ENCODE data around the gene L3MBTL3.
A peak's percentile ranks its signal among the peaks of the same experiment; 100 is the strongest.

The L3MBTL3 gene

DNA sequence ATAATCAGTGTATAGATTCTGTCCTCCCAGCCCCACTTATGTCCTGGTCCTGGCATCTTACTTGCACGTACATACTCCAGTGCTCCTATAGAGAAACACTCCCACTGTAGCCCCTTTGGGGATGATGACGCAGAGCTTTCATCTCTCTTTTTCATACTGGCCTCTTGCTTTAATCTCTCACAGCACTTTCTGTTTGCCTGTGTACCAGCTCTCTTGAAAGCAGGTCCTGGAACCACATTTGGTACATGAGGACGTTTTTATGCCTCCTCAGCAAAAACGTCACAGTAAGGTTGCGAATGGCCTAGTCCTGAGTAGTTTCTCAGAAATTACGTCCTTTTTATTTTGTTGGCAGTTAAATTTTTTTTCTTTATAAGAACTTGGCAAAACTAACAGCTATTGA lies 10.8 kb downstream of the L3MBTL3 start:
- peak; percentile 9 for DNase-seq

DNA sequence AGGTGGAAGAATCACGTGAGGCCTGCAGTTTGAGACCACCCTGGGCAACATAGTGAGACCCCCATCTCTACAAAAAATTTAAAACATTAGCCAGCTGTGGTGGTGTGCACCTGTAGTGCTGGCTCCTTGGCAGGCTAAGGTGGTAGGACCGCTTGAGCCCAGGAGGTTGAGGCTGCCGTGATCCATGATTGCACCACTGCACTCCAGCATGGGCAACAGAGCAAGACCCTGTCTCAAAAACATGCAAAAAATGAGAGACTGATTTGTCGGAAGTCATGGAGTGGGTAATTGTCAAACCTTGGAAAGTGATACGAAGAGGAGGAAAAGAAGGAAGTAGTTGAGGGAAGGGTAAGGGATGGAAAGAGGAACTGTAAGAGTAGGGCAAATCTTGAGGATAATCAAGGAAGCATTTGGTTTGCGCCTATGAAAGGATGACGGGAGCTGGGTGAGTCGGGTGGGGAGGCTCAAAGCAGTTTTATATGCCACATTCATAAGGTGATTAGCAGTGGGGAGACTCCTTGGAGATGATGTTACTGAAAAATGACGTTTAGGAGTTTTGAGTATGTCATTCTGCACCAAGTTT lies 14.5 kb downstream of the L3MBTL3 start:
- DNase-seq: no peak

DNA sequence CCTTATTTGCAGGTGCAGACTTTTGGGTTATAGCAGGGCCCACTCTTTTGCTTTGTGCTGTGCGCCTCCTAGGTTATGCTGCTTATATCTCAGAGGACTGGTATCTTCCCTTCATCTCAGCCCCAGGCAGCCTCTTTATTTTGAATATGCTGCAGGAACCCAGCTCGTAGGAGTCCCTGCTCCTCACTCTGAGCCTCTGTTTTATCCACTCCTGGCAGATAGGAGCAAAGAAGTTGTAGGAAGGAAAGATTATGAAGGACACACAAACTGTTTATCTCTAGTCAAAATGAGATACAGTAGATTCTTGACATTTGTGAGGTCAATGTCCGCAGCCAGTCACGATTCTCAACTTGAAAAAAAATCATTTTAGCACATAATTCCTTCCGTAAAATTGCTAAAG lies 15.6 kb downstream of the L3MBTL3 start:
- no peak for DNase-seq

DNA sequence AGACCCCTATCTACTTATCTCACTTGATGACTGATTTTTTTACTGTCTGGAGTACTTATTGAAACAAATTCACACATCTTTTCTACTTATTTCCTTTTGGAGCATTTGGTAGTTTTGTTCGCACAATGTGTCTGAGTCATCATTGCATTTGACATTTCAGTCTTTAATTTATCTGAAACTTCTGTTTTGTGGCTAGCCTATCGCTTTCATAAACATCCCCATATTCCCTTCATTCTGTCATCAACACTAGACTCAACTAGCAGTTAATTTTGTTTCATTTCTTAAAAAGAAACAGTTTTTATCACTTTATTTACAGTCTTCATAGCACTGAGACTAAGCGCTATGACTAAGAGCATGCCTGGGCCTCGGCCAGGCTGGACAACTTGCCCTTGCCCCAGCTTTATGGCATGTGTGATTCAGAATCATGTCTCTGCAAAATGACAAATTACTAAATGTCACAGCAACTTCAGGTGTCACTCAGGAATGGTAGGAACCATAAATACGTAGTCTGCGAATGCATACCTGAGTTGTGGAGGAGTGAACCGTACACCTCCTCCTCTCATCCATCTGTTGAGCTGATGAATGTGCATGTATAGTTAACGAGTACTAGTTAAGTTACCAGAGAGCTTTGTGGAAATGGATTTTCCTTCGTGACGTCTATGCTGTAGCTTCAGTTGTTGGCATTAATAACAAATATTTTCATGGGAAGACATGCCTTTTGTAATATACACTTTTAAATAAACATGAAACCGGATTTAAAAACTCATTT lies 16.2 kb downstream of the L3MBTL3 start:
- DNase-seq: no peak

DNA sequence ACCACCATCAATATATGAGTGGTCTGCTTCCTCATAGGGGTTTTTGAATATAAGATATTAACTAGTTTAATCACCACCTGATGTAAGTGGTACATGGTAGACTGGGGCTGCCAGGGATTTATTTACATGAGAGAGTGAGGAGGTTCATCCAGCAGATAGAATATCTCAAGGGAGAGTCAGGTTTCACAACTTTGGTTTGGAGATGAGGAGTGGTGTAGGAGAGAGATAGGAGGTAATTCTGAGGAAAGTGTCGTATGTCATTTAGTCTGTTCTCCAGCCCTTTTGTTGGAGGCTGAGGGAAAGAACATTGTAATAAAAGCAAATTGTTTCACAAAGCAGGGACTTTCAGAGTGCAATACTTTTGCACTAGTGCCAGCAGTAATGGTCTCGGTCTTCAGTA lies 16.8 kb downstream of the L3MBTL3 start:
- no peak for DNase-seq

DNA sequence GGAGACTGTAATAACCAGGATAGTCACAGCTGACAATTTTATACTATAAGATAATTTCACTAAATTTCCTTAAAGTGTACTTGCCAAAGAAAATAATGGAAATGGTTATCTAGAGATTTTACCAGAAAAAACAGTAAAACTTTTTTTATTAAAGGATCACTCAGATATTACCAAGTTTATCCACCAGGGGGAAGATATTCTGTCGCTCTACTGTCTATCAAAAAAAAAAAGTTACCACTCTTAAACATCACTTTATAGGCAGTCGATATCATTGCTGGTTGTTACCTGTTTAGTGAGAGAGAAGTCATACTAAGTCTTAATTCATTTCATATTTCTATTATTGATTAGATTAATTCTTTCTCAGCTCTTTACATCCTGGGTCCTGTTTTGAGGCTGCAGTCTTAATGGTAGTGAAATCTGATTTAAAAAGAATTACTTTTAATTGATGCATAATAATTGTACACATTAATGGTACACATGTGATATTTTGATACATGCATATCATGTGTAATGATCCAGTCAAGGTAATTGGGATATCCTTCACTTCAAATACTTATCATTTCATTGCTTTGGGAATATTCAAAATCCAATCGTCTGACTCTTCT lies 18.9 kb downstream of the L3MBTL3 start:
- DNase-seq: no peak

DNA sequence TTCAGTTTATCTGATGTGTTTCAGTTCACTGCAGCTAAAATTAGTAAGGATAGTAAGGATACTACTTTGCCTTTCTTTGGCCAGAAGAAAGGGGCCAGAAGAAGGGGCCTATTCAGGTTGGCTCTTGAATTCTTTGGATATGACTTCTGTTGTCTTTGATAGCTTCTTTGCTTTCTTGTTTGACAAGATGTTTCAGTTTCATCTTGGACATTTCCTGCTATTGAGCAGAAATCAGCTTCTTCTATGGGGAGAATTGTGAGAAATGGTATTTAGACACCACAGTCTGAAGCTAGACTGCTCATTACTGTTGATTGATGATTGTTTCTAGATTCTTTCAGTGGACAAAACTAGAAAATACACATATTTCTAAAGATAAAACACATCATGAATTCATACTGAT lies 23.2 kb downstream of the L3MBTL3 start:
- DNase-seq: no peak

DNA sequence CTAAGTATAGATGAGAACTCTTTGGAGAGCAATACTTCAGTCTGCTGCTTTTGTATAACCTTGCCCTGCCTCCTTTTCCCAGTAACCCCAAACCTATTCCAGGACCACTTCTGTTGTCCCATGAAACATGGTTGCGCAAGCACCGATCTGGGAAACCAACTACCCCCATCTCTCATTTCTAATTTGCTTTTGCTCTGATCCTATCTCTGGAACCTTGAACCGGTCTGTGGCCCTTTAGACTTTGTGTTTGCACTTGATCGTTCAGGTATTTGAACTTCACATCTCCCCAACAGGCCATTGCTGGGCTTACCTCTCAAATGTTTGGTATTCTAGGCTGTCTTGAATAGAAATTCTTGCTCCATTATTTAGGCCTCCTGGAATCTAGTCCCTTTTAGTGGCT lies 25.0 kb downstream of the L3MBTL3 start:
- no peak for DNase-seq

DNA sequence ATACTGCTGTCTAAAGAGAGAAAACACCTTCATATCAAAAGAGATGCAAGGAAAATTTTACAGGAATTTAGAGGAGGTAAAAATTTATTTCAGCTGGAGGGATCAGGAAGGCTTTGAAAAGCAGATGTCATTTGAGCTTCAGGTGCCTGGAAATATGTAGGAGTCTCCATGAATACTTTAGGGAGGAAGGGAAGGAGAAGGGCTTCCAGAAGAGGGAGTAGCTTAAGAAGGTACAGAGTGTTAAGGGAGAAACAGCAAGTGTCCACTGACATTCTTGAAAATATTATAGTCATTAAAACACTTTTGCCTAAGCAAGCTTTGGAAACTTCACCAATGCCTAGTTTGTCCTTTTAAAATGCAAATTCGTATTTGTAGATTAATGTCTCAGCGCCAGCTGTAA lies 27.2 kb downstream of the L3MBTL3 start:
- no peak for DNase-seq

DNA sequence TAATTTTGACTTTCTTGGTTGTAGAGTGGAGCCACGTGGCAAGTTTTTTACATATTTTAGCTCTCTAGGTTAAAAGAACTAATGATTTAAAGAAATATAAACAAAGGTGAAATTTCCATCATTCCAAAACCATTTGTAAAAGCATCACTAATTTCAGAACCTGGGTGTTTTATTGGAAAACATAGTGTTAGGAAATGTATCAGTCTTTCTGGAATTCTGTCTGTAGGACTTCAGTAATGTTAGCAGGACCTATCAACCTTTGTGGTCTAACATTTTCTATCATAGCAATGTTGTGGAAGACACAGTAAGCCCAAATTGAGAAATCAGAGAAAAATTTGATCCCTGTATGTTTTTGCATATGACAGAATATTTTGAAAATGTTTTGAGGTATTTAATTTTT lies 28.3 kb downstream of the L3MBTL3 start:
- DNase-seq: no peak

DNA sequence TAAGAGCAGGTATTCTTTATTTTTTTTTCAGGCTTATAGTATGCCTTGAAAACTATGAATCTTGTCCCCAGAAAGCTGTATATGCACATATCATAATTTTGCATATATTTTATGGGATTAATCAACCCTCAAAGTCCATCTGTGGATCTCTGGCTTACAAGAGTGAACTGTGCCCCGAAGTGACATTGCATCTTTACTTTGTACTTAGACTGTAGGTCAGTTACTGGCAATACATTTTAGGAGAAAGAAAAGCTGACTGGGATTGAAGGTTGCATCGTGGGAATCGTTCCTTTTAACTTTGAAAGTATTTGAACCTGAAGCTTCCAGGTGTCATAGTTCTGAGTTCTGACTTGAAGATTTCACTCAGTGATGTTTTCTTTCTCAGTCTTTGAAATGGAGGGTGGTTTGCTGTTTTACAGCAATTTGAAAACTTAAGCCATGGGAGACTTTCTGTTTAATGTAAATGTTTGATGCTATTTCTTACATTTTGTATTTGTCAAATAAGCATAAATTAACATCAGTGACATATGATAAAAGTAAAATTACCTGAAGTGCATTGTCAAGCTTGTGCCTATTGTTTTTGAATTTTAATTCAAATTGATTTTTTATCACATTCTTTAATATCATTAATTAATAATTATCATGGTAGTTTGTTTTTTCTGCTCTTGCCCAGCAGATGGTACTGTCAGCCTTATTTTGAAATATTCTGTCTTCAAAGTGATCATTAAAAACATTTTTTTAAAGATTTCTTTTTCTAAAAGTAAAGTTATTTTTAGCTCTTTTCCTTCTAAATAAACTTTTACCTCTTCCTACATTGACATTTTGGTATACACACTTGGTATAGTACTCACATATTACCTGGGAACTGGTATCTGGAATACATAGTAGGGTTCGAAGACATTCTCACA lies 29.0 kb downstream of the L3MBTL3 start:
- DNase-seq: no peak

DNA sequence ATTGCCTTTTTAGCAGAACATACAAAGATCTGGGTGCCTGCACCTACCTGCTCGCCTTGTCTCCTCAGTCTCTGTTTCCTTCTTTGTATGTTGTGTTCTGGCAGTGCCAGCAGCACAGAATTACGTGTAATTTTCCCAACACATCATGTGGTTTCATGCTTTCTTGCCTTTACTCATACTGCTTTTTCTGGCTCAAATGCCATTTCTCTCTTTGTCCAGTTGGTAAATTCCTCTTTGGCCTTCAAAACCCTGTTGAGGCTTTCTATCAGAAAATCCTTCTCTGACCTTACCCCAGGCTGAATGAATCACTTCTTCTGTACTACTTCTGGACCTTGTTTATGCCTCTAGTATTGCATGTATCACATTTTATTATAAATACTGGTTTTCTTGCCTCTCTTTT lies 31.8 kb downstream of the L3MBTL3 start:
- no peak for DNase-seq

DNA sequence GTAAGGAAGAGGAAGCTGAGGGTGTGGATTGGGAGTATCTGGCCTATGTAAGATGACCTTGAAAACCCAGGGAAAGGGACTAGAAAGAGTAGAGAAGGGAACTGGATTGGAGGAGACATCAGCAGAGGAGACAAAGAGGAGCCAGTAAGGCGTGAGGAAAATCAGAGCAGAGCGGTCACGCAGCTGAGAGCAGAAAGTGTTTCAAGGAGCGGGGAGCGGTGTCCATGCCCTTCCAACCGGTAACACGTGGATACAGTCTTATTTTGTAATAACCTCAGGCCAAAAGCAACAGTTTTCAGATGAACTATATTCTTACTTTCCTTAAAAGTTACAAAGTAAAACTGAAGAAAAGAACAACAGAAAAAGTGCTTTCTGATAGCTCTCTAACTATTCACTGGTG lies 36.3 kb downstream of the L3MBTL3 start:
- no peak for DNase-seq

DNA sequence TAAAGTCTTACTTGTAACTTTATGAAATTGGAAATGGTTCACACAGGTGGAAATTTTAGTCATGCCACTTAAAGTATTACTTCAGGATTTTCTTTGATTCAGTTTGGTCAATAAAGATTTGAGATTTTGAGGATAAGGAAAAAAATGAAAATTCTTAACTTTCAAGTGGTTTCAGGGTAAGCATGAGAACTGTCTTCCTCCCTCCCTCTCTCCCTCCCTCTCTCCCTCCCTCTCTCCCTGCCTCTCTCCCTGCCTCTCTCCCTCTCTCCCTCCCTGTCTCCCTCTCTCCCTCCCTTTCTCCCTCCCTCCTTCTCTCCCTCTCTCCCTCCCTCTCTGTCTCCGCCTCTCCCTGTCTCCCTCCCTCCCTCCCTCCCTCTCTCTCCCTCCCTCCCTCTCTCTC lies 36.9 kb downstream of the L3MBTL3 start:
- no peak for DNase-seq

DNA sequence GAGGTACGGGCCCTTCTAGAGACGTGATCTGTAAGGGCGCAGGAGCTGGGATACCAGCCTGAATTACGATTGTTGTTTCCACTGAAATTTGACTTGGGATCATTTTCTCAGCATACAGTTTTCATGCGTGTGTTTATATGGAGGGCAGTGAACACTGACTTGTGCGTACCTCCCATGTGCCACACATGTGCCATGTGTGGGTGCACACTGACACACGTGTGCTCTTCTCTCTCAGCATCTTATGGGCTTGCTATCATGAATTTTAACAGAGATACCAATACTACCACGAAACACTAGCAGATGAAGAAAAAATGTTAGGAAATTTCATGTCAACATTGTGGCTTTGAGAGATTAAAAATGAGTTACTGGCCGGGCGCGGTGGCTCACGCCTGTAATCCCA lies 39.1 kb downstream of the L3MBTL3 start:
- DNase-seq: no peak

DNA sequence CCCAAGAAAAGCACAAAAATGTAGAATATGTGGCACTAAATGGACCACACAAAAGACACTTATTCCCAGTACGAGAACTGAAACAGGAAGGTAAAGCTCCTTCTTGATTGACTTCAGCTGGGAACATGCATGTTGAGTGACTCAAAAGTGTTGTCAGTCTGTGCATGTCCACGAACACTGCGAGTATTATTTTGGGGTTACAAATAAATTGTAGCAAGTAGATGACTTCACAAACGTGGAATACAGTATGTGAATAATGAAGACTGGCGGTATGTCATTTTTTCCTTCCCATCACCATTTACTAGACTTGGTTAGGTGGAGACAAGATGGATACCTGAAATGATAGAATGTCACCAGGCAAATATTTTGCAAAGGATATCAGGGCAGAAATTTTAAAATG lies 45.4 kb downstream of the L3MBTL3 start:
- DNase-seq: no peak

DNA sequence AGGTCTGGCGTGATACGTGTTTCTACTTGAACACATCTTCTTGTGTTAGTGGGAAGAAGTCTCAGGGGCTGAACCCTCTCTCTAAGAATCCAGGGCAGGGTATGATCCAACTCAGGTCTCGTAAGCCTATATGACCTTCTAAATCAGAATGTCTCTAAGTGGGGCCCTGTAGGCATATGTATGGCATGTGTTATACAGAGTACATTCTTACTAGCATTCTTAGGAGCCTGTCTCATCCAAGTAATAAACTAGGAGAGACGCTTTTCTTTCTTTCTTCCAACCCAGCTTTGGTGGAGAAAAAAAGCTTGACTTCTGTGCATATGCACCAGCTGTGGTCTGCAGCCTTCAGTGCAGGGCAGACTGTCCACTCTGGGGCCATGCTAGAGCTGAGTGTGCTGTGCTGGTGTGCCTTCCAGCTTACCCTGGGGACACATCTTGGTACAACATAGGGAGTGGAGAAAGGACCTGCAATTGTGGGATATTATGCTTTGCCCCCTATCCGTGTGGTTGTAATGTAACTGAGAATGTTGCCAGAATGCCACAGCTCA lies 47.3 kb downstream of the L3MBTL3 start:
- no peak for DNase-seq

DNA sequence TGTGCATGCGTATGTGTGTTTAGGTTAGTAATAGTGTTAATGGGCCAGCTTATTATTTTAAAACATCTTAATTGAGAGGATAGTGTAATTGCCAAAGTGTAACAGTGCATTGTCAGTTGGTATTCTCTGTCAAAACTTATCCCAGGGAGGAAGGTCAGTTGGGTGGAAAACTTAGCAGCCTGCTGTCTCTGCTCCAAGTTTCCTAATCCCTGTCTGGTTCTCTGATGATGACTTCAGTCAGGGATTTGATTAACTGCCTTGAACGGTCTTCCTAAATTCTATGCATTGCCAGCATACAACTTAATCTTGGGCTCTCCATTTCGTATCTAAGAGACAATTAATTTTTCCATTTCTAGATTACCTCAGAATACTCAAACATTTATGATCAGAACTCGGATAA lies 51.1 kb downstream of the L3MBTL3 start:
- no peak for DNase-seq

DNA sequence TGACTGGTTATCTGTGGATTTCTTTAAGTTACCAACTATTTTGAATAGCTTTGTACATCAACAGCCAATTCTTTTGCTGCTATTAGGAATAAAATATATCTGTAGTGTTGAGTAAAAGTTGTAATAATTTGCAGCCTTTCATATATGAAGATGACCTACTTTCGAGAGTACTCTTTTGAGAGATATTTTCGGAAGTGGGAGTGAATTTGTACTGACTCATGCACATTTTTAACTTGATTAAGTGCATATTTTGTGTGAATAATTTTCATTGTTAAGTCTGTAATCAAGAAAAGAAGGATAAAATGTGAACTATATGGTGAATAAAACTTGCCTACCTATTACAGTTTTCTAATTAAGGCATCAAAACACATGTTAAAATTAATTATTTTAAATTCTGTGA lies 51.9 kb downstream of the L3MBTL3 start:
- DNase-seq: no peak

DNA sequence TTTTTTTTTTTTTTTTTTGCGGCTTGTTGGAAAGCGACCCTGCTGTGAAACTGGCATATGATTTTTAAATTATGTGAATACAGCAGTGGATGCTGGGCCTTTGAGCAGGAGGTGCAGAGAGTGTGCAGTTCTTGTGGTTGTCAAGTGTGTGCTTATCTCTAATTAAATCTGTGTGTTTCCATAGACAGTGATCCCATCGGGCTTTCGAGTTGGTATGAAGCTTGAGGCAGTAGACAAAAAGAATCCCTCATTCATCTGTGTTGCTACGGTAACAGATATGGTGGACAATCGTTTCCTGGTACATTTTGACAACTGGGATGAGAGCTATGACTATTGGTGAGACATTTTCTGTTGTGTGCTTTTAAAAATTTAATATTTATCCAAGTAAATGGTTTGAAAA lies 52.4 kb downstream of the L3MBTL3 start:
- DNase-seq: no peak

DNA sequence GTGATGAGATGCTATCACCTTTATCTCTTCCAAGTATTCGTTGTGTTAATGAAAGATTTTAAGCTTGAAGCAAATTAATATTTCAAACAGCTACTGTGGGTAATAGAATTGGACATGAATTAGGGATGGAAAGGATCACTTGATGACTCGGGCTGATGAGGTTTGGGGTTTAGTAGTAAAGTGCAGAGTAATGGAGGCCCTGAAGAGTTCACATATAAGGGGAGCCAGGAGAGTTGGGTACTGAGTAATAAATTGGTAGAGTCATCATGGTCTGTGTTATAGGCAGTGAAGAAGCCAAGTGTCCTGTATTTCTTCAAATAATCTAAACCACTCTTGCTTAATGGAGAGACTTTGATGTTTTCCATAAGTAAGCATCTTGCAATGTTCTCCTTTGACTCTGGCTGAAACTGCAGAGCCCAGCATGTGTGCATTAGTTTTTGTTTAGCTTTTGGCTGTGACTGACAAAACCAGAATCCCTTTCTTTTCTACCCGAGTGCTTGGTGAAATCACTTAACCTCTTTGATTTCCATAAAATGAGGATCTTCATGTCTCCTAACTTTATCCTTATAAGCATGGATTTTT lies 57.6 kb downstream of the L3MBTL3 start:
- DNase-seq: no peak

DNA sequence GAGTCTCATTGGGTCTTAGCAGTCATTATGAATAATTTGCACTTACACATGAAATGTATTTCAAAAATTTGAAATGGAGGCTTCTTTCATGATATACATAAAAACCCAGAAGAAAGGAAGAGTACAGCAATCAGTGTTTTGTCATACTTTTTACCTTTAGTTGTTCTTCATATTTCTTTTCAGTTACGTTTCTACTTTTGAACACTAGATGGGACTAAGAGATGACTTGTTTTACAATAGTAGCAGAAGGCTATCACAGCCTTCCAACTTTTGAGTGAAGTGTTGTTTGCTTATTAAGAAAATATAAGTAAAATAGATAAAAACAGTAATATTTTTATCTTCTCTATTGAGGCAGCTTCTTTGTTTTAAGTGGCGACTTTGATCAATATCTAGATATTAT lies 58.1 kb downstream of the L3MBTL3 start:
- no peak for DNase-seq

DNA sequence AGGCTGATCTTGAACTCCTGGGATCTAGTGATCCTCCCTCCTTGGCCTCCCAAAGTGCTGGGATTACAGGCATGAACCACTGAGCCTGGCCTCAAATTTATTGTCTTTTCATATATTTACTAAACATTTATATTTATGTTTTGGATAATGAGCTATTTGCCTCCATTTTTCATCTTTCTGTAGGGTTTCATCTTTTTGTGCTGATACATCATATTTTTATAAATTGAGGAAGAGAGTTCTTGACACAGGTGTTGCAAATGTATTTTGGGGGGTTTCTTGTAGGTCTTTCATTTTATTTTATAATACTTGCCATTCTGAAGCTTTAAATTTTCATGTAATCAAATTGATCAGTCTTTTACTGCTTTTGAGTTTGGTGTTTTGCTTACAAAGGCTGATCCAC lies 72.4 kb downstream of the L3MBTL3 start:
- DNase-seq: no peak

All from CD4-positive, alpha-beta T cell treated with Interferon gamma for 1 hour (primary cell).